GM12878 (cell line): Measurements from ENCODE around the gene HMMR. TPM values are rescaled to one million over a fixed set of nuclear protein-coding genes. Genes with fewer than 3 reads are reported as not detected.

ENCODE experiments used
- ATAC-seq: fragments of 200-7000 bp; cut with Tn5 transposase; 3 replicates; pipeline ENCODE4 v1.9.1; 2020; ENCODE audit warnings: mild to moderate bottlenecking, moderate library complexity
- BruUV-seq: library from RNA; stranded (reverse); fragments of 400-500 nt; replicated peaks from 2 replicates; lab custom pipeline; 2021; lab: Mats Ljungman, UMichigan
- CTCF ChIA-PET: fragments of 300-600 bp; sonication (Branson Sonifier 250); formaldehyde crosslinking; extraction: SDS; loops from one replicate; lab custom pipeline; 2021; ENCODE audit warnings: inconsistent platforms; lab: Yijun Ruan, JAX
- POLR2A ChIA-PET: fragments of 350-600 bp; formaldehyde crosslinking; extraction: SDS; loops from one replicate; lab custom pipeline; 2021; ENCODE audit warnings: inconsistent platforms; lab: Charles Lee
- RAD21 ChIA-PET: fragments of 300-600 bp; sonication (Branson Sonifier 250); formaldehyde crosslinking; loops from one replicate; lab custom pipeline; 2023; ENCODE audit warnings: antibody characterized with exemption; ENCODE audit not compliant: unreplicated experiment; lab: Charles Lee
- SMC1A ChIA-PET: fragments of 300-600 bp; sonication (Branson Sonifier 250); formaldehyde crosslinking; loops from one replicate; lab custom pipeline; 2023; ENCODE audit not compliant: unreplicated experiment, uncharacterized antibody; lab: Charles Lee
- DNase-seq: peaks from one replicate; pipeline ENCODE4 v3.0.0-alpha.2; 2011; ENCODE audit warnings: low read depth, low spot score
- FAIRE-seq: peaks from 3 replicates; lab custom pipeline; 2011; peaks lifted over from hg19 to GRCh38; lab: Jason Lieb, UNC
- H2AFZ ChIP-seq: 2 replicates; pipeline ENCODE4 v1.6.0; 2011; ENCODE audit warnings: low read depth, low read length, control low read depth; ENCODE audit not compliant: control insufficient read depth
- H3K27ac ChIP-seq: 2 replicates; pipeline ENCODE4 v1.5.1; 2011; ENCODE audit warnings: control low read depth; ENCODE audit not compliant: control insufficient read depth, insufficient read depth
- H3K27me3 ChIP-seq, 2 experiments: replicated peaks in 1 of 2; 2 replicates each; pipeline versions ENCODE4 v1.6.0 to v1.6.1; 2011; ENCODE audit warnings: low read length in 1 of 2; ENCODE audit not compliant: control insufficient read depth in 2 of 2, insufficient read depth in 2 of 2
- H3K36me3 ChIP-seq, 2 experiments: 2 replicates each; pipeline ENCODE4 v1.5.1; 2011; ENCODE audit warnings: low read length in 1 of 2; ENCODE audit not compliant: control insufficient read depth in 2 of 2, insufficient read depth in 2 of 2
- H3K4me1 ChIP-seq: 2 replicates; pipeline ENCODE4 v1.6.1; 2011; ENCODE audit warnings: mild to moderate bottlenecking, low read length, moderate library complexity, mixed read lengths; ENCODE audit not compliant: control insufficient read depth, insufficient read depth
- H3K4me2 ChIP-seq: 2 replicates; pipeline ENCODE4 v1.6.0; 2011; ENCODE audit warnings: control low read depth; ENCODE audit not compliant: control insufficient read depth, insufficient read depth
- H3K4me3 ChIP-seq: fragments of 200-600 bp; sonication (generic); 2 replicates; pipeline ENCODE4 v1.5.1; 2016
- H3K79me2 ChIP-seq: 2 replicates; pipeline ENCODE4 v1.6.0; 2011; ENCODE audit warnings: low read length; ENCODE audit not compliant: control insufficient read depth, insufficient read depth
- H3K9ac ChIP-seq: 2 replicates; pipeline ENCODE4 v1.8.0; 2011; ENCODE audit warnings: low read length, control low read depth, mixed read lengths; ENCODE audit not compliant: control insufficient read depth, insufficient read depth
- H3K9me3 ChIP-seq: replicated peaks from 3 replicates; pipeline ENCODE4 v1.5.1; 2011; ENCODE audit warnings: mild to moderate bottlenecking, low read length; ENCODE audit not compliant: control insufficient read depth, insufficient read depth
- H4K20me1 ChIP-seq: 2 replicates; pipeline ENCODE4 v1.6.0; 2011; ENCODE audit not compliant: control insufficient read depth, insufficient read depth
- CHD1 ChIP-seq: IDR thresholded peaks from 2 replicates; pipeline ENCODE4 v1.6.1; 2012; ENCODE audit warnings: low read depth, low read length, improper control_type of control experiment
- EED ChIP-seq: sonication (generic); IDR thresholded peaks from 2 replicates; pipeline ENCODE4 v1.6.1; 2016; ENCODE audit warnings: antibody characterized with exemption, low read depth
- EP300 ChIP-seq, 2 experiments: fragments of 150-350 bp in 1 of 2; IDR thresholded peaks; 2 replicates each; pipeline ENCODE4 v1.6.1; 2011 to 2012; ENCODE audit warnings: low read depth in 2 of 2, low read length in 2 of 2, borderline replicate concordance in 1 of 2, improper control_type of control experiment in 1 of 2, inconsistent platforms in 1 of 2; ENCODE audit not compliant: control insufficient read depth in 1 of 2
- ESRRA ChIP-seq: IDR thresholded peaks from 2 replicates; pipeline ENCODE4 v1.6.1; 2012; ENCODE audit warnings: mild to moderate bottlenecking, low read length, improper control_type of control experiment
- EZH2 ChIP-seq: IDR thresholded peaks from 2 replicates; pipeline ENCODE4 v1.6.1; 2012; ENCODE audit warnings: low read depth, mild to moderate bottlenecking, control low read depth, inconsistent platforms, low read length, borderline replicate concordance; ENCODE audit not compliant: control insufficient read depth
- NBN ChIP-seq: fragments of 450-650 bp; IDR thresholded peaks from 2 replicates; pipeline ENCODE4 v1.6.1; 2016
- NFYB ChIP-seq: IDR thresholded peaks from 2 replicates; pipeline ENCODE4 v1.6.1; 2011; ENCODE audit warnings: low read depth, mild to moderate bottlenecking, low read length, improper control_type of control experiment, moderate library complexity; ENCODE audit not compliant: insufficient read depth
- POLR2AphosphoS2 ChIP-seq: IDR thresholded peaks from 2 replicates; pipeline ENCODE4 v1.6.1; 2011; ENCODE audit warnings: low read depth, mild to moderate bottlenecking, low read length, improper control_type of control experiment, moderate library complexity
- POLR2AphosphoS5 ChIP-seq: IDR thresholded peaks from 2 replicates; pipeline ENCODE4 v1.6.1; 2011; ENCODE audit warnings: mild to moderate bottlenecking, low read length, inconsistent platforms
- RB1 ChIP-seq: fragments of 450-650 bp; formaldehyde crosslinking; IDR thresholded peaks from 2 replicates; pipeline ENCODE4 v1.6.1; 2017; ENCODE audit warnings: mild to moderate bottlenecking, borderline replicate concordance
- TARDBP ChIP-seq: IDR thresholded peaks from 2 replicates; pipeline ENCODE4 v1.6.1; 2016; ENCODE audit warnings: borderline replicate concordance
- ZBTB4 ChIP-seq: fragments of 450-650 bp; formaldehyde crosslinking; IDR thresholded peaks from 2 replicates; pipeline ENCODE4 v1.4.0; 2022; ENCODE audit warnings: mild to moderate bottlenecking, moderate library complexity
- ZNF207 ChIP-seq: fragments of 450-650 bp; IDR thresholded peaks from 2 replicates; pipeline ENCODE4 v1.6.1; 2014; ENCODE audit warnings: antibody characterized with exemption, mild to moderate bottlenecking, borderline replicate concordance
- WGBS: methylation state at CpG from one replicate; pipeline ENCODE4 v1.1.6; 2016; ENCODE audit warnings: low lambda C conversion rate; ENCODE audit not compliant: insufficient replicate concordance, insufficient coverage; ENCODE audit errors: missing lambda C conversion rate; 5-methylcytosine and 5-hydroxymethylcytosine counted together
- in situ Hi-C: fragments of 300-500 bp; cut with MboI; formaldehyde crosslinking; loops from 9 replicates; pipeline ENCODE4 v1.14.3; 2018; ENCODE audit warnings: mixed read lengths
- intact Hi-C: fragments of 100-400 bp; cut with micrococcal nuclease; formaldehyde crosslinking; loops from one replicate; pipeline ENCODE4 v1.14.2; 2022; ENCODE audit not compliant: unreplicated experiment
- polyA plus RNA-seq, 11 experiments: library from polyadenylated mRNA; depleted of rRNA in 4 of 11; unstranded in 6 of 11; stranded (reverse) in 5 of 11; fragments of >200 nt; fragmentation: Nextera tagmentation in 4 of 11; fragmentation: Illumina TruSeq in 1 of 11; extraction: Ambion mirVana in 4 of 11; extraction: Trizol in 1 of 11; gene quantifications; 1 replicate in 1 of 11; 2 replicates in 10 of 11; pipeline versions ENCODE4 v1.2.1 to v1.2.3, GENCODE V29; 2011 to 2016; ENCODE audit warnings: inconsistent platforms in 2 of 11, missing spikeins in 2 of 11, low read depth in 1 of 11
- total RNA-seq, 4 experiments: library from RNA; depleted of rRNA in 3 of 4; stranded (reverse); fragments of >200 nt in 3 of 4; fragmentation: Illumina TruSeq in 1 of 4; extraction: Trizol in 1 of 4; gene quantifications; 2 replicates each; pipeline versions ENCODE4 v1.2.1 to v1.2.3, GENCODE V29; 2013 to 2021
- TF ChIP-seq, protein P1 (sequence below): IDR thresholded peaks from 2 replicates; pipeline ENCODE4 v1.6.1; 2012; ENCODE audit warnings: improper control_type of control experiment, low read depth, low read length; ENCODE audit not compliant: insufficient replicate concordance

Gene HMMR
- total and polyA plus RNA-seq, 10 of the 15 experiments (the other 5 are each of a cell fraction or from before 2014, with no cell fraction given): 44.1 to 122 (median 64.2) TPM

- TF ChIP-seq POLR2AphosphoS5: no peak
- TF ChIP-seq NBN: no peak
These were observed 49.0 kb downstream of the HMMR start (continued) for GRCh38 chr5:163509291-163509951.

GRCh38 chr5:163512526-163512925 is 52.1 kb downstream of the HMMR start:
- POLR2A ChIA-PET: interaction anchor here (0.6 kb wide), 1 partner anchor 47 kb away, joined by 4 read pairs; no protein-coding TSS in a partner anchor
- Histone ChIP-seq H3K27me3 (no peaks in the 10 kb centered on the region), H3K79me2 (peaks cover 46% of the 10 kb centered on the region), H3K36me3 (peaks cover 6 to 28% of the 10 kb centered on the region in 2 experiments), H3K9me3 (no peaks in the 10 kb centered on the region), H3K27ac (no peak overlapping the region), H3K4me2 (no peak overlapping the region), H4K20me1 (peaks cover 2% of the 10 kb centered on the region; the same call in 1 of the 2 replicates), H3K4me1 (peaks cover 3% of the 10 kb centered on the region; the same call in 1 of the 2 replicates), H3K4me3 (no peak overlapping the region), H3K9ac (no peak overlapping the region), H2AFZ (no peak overlapping the region)
- CTCF ChIA-PET: interaction anchor here (0.6 kb wide), 1 partner anchor 51 kb away, joined by 3 read pairs; no protein-coding TSS in a partner anchor
- intact Hi-C loops: no loop called here
- DNase-seq (no peak), ATAC-seq (no peak), FAIRE-seq (no peak)
- SMC1A ChIA-PET: interaction anchor here (1.0 kb wide), 1 partner anchor 10 kb away, joined by 3 read pairs; no protein-coding TSS in a partner anchor
- WGBS: 89% methylated on average over 5 of the region's 5 CpGs
- in situ Hi-C loops: no loop called here
- RAD21 ChIA-PET: no interaction called here
- BruUV-seq: no TSS peak
- TF ChIP-seq ESRRA (no peak), ZBTB4 (no peak), EZH2 (no peak), NFYB (no peak), EP300 (IDR thresholded peaks at IDR 0.05; ENCODE audit: borderline replicate concordance in 1 of 2, control insufficient read depth in 1 of 2, low read depth in 2 of 2, low read length in 2 of 2) (no peak), ZNF207 (no peak), POLR2AphosphoS2 (no peak), TARDBP (no peak), RB1 (no peak), EED (no peak), CHD1 (no peak)
- TF ChIP-seq, protein P1, sequence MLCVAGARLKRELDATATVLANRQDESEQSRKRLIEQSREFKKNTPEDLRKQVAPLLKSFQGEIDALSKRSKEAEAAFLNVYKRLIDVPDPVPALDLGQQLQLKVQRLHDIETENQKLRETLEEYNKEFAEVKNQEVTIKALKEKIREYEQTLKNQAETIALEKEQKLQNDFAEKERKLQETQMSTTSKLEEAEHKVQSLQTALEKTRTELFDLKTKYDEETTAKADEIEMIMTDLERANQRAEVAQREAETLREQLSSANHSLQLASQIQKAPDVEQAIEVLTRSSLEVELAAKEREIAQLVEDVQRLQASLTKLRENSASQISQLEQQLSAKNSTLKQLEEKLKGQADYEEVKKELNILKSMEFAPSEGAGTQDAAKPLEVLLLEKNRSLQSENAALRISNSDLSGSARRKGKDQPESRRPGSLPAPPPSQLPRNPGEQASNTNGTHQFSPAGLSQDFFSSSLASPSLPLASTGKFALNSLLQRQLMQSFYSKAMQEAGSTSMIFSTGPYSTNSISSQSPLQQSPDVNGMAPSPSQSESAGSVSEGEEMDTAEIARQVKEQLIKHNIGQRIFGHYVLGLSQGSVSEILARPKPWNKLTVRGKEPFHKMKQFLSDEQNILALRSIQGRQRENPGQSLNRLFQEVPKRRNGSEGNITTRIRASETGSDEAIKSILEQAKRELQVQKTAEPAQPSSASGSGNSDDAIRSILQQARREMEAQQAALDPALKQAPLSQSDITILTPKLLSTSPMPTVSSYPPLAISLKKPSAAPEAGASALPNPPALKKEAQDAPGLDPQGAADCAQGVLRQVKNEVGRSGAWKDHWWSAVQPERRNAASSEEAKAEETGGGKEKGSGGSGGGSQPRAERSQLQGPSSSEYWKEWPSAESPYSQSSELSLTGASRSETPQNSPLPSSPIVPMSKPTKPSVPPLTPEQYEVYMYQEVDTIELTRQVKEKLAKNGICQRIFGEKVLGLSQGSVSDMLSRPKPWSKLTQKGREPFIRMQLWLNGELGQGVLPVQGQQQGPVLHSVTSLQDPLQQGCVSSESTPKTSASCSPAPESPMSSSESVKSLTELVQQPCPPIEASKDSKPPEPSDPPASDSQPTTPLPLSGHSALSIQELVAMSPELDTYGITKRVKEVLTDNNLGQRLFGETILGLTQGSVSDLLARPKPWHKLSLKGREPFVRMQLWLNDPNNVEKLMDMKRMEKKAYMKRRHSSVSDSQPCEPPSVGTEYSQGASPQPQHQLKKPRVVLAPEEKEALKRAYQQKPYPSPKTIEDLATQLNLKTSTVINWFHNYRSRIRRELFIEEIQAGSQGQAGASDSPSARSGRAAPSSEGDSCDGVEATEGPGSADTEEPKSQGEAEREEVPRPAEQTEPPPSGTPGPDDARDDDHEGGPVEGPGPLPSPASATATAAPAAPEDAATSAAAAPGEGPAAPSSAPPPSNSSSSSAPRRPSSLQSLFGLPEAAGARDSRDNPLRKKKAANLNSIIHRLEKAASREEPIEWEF: no peak
